ENCODE measurements around the gene GAP43.
"Not testable (repeated sequence)": the region's sequence is repeated elsewhere in the genome, so short reads cannot be mapped to it uniquely, and the experiment has no call there.

Gene GAP43

GRCh38 chr3:115702598-115702997 lies 79.3 kb downstream of the GAP43 start:
- DNase-seq: no peak

- DNase-seq: no peak
Observed at GRCh38 chr3:115704661-115705338, 81.5 kb downstream of the GAP43 start.

GRCh38 chr3:115706311-115706829 lies 83.1 kb downstream of the GAP43 start:
- DNase-seq: no peak

- no peak for DNase-seq
Observed at GRCh38 chr3:115708540-115708939, 85.2 kb downstream of the GAP43 start.

- DNase-seq: no peak
Observed at GRCh38 chr3:115709093-115709492, 85.8 kb downstream of the GAP43 start.

- DNase-seq: no peak
Observed at GRCh38 chr3:115709931-115710330, 86.6 kb downstream of the GAP43 start.

- DNase-seq: no peak
Observed at GRCh38 chr3:115710799-115711198, 87.5 kb downstream of the GAP43 start.

GRCh38 chr3:115712871-115713270 lies 89.6 kb downstream of the GAP43 start:
- no peak for DNase-seq

- DNase-seq: no peak
Observed at GRCh38 chr3:115713284-115713683, 90.0 kb downstream of the GAP43 start.

- no peak for DNase-seq
Observed at GRCh38 chr3:115715241-115715745, 92.0 kb downstream of the GAP43 start.

GRCh38 chr3:115720983-115721382 lies 97.7 kb downstream of the GAP43 start:
- no peak for DNase-seq

- DNase-seq: no peak
Observed at GRCh38 chr3:115725800-115726199, 102.5 kb downstream of the GAP43 start.

GRCh38 chr3:115727135-115727534 lies 103.8 kb downstream of the GAP43 start:
- DNase-seq: no peak

- DNase-seq: no peak
Observed at GRCh38 chr3:115728013-115728412, 104.7 kb downstream of the GAP43 start.

- DNase-seq: not testable (repeated sequence)
Observed at GRCh38 chr3:115736341-115736740, 113.0 kb downstream of the GAP43 start.

GRCh38 chr3:115741650-115742049 lies 118.3 kb downstream of the GAP43 start:
- DNase-seq: no peak

GRCh38 chr3:115744516-115744915 lies 121.2 kb downstream of the GAP43 start:
- not testable (repeated sequence) for DNase-seq

GRCh38 chr3:115752978-115753377 lies 129.7 kb downstream of the GAP43 start:
- not testable (repeated sequence) for DNase-seq

- DNase-seq: no peak
Observed at GRCh38 chr3:115758076-115758763, 134.9 kb downstream of the GAP43 start.

- no peak for DNase-seq
Observed at GRCh38 chr3:115760716-115761115, 137.4 kb downstream of the GAP43 start.

- DNase-seq: no peak
Observed at GRCh38 chr3:115761927-115762305, 138.6 kb downstream of the GAP43 start.

- DNase-seq: no peak
Observed at GRCh38 chr3:115766587-115767482, 143.5 kb downstream of the GAP43 start.

- DNase-seq: no peak
Observed at GRCh38 chr3:115768661-115769060, 145.4 kb downstream of the GAP43 start.
